NCI-H510A treated with DMSO at 0.1 percent for 48 hours (cell line): ENCODE measurements around the gene MC1R.
"Not testable (repeated sequence)": the region's sequence is repeated elsewhere in the genome, so short reads cannot be mapped to it uniquely, and the experiment has no call there.

ENCODE experiments used
- DNase-seq: peaks from one replicate; lab custom pipeline; 2025; lab: John Stamatoyannopoulos, UW

MC1R gene

DNA sequence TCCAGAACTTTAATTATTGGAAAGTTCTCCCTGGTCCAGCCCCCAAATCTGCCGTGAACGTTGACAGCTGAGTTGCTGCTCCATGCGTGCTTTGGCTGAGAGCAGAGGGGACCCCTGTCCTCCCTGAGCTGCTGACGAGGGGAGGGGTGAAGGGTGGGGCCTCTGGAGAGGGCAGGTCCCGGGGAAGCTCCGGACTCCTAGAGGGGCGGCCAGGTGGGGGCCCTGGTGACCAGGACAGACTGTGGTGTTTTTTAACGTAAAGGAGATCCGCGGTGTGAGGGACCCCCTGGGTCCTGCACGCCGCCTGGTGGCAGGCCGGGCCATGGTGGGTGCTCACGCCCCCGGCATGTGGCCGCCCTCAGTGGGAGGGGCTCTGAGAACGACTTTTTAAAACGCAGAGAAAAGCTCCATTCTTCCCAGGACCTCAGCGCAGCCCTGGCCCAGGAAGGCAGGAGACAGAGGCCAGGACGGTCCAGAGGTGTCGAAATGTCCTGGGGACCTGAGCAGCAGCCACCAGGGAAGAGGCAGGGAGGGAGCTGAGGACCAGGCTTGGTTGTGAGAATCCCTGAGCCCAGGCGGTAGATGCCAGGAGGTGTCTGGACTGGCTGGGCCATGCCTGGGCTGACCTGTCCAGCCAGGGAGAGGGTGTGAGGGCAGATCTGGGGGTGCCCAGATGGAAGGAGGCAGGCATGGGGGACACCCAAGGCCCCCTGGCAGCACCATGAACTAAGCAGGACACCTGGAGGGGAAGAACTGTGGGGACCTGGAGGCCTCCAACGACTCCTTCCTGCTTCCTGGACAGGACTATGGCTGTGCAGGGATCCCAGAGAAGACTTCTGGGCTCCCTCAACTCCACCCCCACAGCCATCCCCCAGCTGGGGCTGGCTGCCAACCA is at the start of gene MC1R:
Gene MC1R, plus strand, starts transcription at position 410 of the 895 bp plus-strand sequence. Its CDS starts 397 bp downstream, at position 807.
- DNase-seq, result no peak

DNA sequence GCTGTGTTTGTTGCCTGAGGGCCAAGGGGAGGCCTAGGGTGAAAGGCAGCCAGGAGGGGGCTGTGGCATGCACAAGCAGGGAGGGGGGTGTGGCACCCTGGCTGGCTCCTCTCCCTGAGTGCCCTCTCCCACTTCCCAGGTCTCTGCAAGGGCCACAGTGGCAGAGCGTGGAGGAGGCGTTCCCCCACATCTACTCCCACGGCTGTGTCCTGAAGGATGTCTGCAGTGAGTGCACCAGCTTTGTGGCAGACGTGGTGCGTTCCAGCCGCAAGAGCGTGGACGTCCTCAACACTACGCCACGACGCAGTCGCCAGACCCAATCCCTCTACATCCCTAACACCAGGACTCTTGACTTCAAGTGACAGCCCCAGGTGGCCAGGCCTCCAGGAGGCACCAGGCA is 48.8 kb upstream of the MC1R start:
- no peak for DNase-seq

DNA sequence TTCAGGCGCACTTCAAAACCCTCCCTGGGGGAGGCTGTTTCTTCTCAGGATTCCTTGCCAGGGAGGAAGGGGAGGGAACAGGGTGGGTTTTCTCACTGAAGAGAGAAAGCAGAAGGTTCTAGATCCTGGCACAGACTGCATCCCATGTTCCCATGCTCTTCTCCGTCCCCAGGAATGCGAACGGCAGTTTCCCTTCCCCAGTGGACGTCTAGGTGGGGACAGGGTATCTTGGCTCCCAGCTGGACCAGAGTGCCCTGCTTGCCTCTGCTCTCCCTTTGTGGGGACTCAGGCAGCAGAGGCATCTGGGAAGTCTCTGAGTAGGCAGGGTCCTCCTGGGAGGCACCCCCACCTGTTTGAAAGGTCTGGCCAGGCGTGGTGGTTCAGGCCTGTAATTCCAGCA is 48.2 kb upstream of the MC1R start:
- no peak for DNase-seq

- no peak for DNase-seq
Observed at GRCh38 chr16:89871895-89872294, 46.8 kb upstream of the MC1R start.

DNA sequence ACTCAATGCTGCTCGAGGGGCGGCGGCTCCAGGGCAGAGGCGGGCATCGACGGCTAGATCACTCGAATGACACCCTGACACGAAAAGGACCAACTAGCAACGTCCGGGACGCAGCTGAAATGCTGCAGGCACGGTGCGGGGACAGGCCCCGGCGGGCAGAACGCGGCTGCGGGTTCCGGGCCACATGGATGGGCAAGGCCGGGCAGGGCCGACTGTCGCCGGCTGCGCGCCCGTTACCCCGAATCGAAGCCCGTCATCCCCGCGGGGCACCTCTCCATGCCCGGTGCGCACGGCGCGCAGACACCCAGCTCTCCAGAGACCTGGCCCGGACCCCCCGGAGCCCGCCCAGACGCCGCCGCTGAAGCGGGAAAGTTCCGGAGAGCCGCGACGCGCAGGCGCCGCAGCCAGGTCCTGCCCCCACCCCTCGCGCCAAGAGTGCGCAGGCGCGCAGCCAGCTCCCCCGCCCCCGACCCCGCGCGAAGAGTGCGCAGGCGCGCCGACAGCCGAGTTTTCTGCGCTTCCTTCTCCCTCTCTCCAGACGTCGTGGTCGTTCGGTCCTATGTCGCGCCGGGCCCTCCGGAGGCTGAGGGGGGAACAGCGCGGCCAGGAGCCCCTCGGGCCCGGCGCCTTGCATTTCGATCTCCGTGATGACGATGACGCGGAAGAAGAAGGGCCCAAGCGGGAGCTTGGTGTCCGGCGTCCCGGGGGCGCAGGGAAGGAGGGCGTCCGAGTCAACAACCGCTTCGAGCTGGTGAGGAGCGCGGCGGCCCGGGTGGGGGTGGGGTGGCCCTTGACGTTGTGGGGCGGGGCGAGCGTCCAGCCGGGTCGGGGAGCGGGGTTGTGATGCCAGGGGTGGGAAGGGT is 45.3 kb upstream of the MC1R start, which contains the start of gene TCF25:
Gene TCF25, plus strand, starts transcription at position 484 of the 863 bp plus-strand sequence. Its CDS starts 76 bp downstream, at position 560.
- DNase-seq, result peak; percentile 28

GRCh38 chr16:89873972-89874689 is 44.5 kb upstream of the MC1R start:
- no peak for DNase-seq

- DNase-seq, result not testable (repeated sequence)
Observed at GRCh38 chr16:89879123-89879522, 39.5 kb upstream of the MC1R start.

DNA sequence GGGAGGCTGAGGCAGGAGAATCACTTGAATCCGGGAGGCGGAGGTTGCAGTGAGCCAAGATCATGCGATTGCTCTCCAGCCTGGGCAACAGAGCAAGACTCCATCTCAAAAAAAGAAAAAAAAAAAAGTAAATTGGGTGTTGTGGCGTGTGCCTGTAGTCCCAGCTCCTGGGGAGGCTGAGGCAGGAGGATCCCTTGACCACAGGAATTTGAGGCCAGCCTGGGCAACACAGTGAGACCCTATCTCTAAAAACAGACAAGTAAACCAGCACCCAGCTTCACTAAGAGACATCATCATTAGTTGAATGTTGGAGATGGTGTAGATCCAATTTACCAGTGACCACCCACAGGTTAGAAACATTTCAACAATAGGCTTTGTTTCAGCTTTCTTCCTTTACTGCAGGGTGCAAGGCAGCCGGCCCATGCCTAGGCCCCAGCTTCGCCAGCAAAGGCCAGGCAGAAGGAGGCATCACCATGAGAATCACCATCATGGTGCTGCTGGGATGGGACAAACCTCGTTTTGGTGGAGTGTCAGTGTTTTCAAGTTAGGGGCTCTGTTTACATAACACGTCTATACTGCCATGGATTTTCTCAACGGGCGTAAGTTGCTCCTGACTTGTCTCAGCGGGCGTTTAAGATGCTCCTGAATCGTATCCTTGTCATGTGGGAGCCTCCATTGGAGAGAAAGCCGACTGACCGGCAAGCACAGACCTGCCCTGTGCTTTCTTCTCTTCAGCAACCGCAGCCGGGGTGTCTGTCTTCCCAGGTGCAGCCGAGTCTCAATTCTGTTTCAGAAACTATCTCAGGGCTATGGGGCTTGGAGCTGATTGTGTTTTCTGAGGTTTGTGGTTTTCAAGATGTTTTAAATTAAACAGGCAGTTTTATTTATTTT is 37.9 kb upstream of the MC1R start:
- DNase-seq, result no peak

- DNase-seq, result no peak
Observed at GRCh38 chr16:89881368-89881730, 37.3 kb upstream of the MC1R start.

GRCh38 chr16:89883346-89884040 is 35.2 kb upstream of the MC1R start:
- DNase-seq, result no peak

- no peak for DNase-seq
Observed at GRCh38 chr16:89884041-89884421, 34.6 kb upstream of the MC1R start.

DNA sequence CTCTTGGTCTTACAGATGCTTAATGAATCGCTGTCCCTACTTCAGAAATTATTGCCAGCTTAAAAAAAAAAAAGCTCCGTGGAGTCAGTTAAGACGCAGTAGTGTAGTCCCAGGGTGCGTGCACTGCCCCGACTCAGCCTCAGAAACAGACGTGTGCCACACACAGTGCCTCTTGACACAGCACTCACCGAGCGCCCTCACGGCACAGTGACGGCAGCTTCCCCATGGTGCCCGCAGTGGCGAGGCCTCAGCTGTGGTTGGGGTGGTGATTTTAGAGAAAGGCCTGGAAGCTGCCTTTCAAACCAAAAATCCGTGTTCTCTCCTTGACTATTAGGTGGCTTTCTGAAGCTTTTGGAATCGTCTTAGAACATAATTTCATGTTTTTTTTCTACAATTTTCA is 31.4 kb upstream of the MC1R start:
- DNase-seq, result no peak

DNA sequence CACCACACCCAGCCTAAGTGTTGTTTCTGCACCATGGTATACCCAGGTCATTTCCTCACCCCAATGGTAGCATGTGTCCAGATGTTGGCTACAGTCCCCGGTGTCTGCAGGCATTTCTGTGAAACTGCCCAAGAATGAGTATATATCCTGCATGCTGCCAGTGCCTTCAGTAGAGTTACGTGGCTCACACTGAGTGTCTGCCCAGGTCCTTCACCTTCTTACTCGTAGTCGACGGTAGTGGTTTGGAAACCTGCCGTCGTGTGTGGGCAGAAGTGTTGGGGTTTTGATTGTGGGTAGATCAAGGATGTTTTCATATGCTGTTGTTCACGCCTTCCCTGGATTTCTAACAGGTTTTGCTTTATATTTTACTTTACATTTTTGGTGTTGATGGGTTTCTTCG is 28.5 kb upstream of the MC1R start:
- DNase-seq, result no peak

GRCh38 chr16:89890886-89891657 is 27.6 kb upstream of the MC1R start:
- no peak for DNase-seq

- no peak for DNase-seq
Observed at GRCh38 chr16:89892055-89892630, 26.5 kb upstream of the MC1R start.

DNA sequence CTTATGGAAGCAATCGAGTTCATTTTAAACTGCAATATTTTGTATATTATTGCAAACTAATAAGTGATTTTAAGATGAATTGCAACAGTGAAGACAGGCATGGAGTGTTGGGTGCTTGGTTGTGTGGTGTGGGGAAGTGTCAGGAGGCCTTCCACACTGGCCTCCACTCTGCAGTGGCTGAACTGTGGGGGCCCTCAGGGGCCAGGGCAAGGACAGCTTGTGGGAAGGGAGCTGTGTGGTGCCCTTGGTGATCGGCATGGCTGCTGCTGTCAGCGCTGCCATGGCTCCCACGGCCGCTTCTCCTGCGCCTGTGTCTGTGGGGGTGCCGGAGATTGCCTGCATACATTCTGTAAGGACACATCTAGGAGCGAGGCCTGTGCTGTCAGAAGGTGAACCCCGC is 26.0 kb upstream of the MC1R start:
- no peak for DNase-seq

DNA sequence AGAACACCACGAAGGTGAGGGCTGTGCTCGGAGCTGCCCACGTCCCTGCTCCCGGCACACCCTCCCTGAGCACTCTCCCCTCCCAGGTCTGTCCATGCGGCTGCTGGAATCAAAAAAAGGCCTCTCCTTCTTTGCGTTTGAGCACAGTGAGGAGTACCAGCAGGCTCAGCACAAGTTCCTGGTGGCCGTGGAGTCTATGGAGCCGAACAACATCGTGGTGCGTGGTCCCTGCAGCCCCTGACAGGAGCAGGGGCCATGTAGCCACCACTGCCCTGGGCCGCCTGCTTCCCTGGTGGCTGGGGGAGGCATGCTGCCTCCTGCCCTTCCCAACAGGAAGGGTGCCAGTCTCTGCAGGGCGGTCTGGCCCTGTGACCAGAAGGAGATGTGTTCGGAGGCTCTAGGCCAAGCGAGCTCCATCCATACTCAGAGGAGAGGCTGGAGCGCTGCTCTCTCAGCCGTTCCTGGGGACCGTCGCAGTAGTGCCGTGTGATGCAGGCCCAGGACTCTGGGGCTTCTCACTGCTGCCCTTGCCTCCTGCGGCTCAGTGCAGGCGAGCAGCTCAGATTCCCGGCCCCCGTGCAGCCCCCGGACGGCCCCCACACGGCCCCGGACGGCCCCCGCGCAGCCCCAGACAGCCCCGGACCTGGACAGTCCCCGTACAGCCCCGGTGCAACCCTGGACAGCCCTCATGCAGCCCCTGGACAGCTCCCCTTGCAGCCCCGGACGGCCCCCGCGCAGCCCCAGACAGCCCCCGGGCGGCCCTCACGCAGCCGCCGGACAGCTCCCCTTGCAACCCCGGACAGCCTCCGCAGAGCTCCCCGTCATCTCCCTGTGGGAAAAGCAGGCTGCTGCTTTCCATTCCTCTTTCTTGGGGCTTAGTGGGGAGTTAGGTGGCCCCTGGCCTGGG is 24.8 kb upstream of the MC1R start:
- DNase-seq, result no peak

GRCh38 chr16:89895482-89896250 is 23.0 kb upstream of the MC1R start:
- no peak for DNase-seq
